Endometrial microvascular endothelial cells (primary cell): ENCODE measurements around the gene PDGFRB. TPM values are rescaled to one million over a fixed set of nuclear protein-coding genes. Genes with fewer than 3 reads are reported as not detected.

Source experiments
- in situ Hi-C: cut with HindIII; loops from 2 replicates; pipeline ENCODE4 v1.10.0; 2017; ENCODE audit warnings: low sequenced_read_pairs, low pct_unique_long_range_greater_than_20kb; ENCODE audit errors: inconsistent ontology term
- total RNA-seq: library from RNA; depleted of rRNA; stranded (reverse); fragments of >200 nt; gene quantifications from one replicate; pipeline ENCODE4 v1.2.3, GENCODE V29; 2015; ENCODE audit errors: inconsistent ontology term

Gene PDGFRB
- total RNA-seq, 1 donor from 2014 or later: 2.8 TPM

DNA sequence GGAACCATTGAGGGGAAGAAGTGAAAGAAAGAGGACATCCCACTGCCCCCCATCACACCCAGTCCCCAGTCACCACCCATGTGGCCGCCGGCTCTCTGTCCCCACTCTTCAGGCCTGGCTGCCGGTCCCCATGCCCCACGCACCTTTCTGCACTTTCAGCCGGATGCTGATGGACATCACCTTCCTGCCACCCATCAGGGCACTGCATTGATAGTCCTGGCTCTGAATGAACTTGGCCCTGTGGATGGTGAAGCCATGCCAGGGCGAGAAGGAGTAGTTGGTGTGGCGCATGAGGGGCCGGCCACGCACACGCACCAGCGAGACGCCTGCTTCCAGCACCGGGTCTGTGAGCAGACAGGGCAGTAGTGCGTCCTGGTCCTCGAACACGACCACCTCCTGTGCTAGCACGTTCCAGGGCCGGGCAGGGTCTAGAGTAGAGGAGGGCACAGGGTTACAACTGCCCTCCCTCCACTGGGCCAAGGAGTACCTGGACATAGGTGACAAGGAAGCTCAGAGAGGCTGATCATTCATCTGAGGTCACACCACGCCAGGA lies 75.7 kb downstream of the PDGFRB start:
- in situ Hi-C loops: no loop called here

DNA sequence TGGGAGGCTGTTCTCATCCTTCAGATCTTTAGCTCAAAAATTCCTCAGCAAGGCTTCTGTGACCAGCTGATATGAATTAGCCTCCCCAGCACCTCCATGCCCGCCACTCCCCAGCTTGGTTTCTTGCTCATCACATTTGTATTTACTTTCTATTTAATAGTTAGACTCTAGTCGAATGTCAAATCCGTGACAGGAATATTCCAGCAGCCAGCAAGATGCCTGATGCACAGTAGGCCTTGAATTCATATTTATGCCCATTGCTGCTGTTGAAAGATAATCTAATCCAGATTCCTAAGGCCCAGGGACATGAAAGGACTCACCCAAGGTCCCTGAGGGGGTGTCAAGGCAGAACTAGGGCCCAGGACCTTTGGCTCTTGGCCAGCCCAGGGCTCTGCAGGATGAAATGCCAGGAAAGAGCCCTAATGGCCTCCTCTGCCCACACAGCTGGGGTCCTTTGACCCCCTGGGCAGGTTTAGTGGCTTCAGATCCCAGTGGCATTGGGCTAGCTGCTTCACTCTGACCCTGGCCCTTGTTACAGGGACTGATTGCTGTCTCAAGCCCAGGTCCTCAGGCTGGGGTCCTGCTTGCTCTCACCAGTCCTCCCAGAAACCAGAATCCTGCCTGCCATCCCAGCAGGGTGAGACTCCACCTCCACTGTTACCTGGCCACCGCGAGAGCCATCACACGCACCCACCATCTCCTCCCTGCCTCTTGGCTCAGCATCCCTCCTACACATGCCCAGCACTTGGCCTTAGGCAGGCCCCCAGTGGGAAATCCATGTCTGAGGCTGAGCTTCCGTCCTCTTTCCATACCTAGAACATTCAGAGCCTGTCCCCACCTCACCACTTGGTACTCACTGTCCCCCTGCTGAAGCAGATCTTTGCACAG lies 76.6 kb downstream of the PDGFRB start:
- in situ Hi-C loops: no loop called here

- in situ Hi-C loops: no loop called here
Observed at GRCh38 chr5:150077996-150078801, 77.4 kb downstream of the PDGFRB start.

DNA sequence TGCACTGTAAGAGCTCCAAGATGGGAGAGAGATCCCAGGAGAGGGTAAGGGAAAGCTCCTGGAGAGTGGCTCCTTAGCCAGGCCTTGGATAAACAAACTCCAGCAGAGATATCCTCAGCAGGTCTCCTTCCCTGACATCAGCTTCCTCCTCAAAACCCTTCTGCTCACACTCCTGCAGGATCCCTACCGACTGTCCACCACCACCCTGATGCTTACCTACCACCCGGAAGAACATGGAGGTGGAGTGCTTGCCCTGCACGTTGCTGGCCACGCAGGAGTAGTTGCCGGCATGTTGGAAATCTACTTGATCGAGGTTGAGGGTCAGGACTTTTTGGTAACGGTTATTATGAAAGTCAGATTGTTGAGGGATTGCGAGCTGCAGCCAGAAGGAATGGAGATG lies 78.6 kb downstream of the PDGFRB start:
- in situ Hi-C loops: no loop called here

DNA sequence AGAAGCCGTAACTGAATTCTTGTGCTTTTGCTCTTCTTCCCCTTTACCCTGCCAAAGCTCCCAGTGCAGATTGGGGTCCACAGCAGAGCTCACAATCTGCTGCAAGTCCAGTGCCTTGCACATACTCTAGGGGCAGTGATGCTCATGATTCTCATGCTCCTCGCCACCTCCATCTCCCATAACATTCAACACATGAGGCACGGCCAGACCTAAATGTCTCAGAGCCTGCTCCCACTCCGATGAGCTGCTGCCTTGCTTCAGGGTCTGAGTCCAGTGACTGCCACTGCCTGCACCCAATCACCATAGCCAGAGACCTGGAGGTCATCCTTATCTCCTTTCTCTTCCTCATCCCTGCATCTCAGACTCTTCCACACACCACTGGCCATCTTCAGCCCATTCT lies 79.8 kb downstream of the PDGFRB start:
- in situ Hi-C loops: no loop called here

- in situ Hi-C loops: no loop called here
Observed at GRCh38 chr5:150075233-150075632, 80.4 kb downstream of the PDGFRB start.

GRCh38 chr5:150073677-150074076 lies 82.0 kb downstream of the PDGFRB start:
- in situ Hi-C loops: no loop called here

- in situ Hi-C loops: no loop called here
Observed at GRCh38 chr5:150073086-150073625, 82.5 kb downstream of the PDGFRB start.

- in situ Hi-C loops: no loop called here
Observed at GRCh38 chr5:150070821-150071220, 84.8 kb downstream of the PDGFRB start.

GRCh38 chr5:150069672-150070627 lies 85.7 kb downstream of the PDGFRB start:
- in situ Hi-C loops: no loop called here

DNA sequence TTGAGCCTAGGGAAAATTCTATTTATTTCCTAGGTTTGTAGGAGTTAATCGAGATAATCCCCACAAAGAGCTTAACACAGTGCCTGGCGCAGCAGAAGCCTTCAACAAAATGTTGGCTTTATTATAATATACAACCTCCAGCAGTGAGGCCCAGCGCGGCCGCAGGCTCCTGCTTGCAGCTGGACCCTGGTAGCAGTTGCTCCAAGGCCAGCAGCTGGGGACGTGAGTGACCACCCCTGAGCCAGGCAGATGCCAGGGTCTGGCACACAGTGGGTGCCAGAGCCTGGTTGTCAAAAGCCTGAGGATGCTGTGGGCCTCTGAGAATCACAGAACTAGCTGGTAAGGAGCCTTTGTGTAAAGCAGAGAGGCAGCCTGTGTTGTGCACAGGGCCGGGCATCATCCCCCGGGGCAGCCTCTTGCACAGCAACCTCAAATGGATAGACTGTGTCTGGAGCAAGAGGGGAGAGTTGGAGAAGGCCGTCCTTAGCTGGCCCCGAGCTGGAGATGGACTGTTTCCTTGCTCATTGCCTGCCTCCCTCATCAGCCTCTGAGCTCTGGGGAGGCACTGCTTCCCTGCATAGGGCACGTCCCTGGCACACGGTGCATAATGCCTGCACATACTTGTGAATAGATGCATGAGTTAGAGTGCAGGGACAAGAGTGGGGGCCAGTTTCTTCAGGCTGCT lies 86.5 kb downstream of the PDGFRB start:
- in situ Hi-C loops: no loop called here

GRCh38 chr5:150068472-150068871 lies 87.2 kb downstream of the PDGFRB start:
- in situ Hi-C loops: no loop called here

DNA sequence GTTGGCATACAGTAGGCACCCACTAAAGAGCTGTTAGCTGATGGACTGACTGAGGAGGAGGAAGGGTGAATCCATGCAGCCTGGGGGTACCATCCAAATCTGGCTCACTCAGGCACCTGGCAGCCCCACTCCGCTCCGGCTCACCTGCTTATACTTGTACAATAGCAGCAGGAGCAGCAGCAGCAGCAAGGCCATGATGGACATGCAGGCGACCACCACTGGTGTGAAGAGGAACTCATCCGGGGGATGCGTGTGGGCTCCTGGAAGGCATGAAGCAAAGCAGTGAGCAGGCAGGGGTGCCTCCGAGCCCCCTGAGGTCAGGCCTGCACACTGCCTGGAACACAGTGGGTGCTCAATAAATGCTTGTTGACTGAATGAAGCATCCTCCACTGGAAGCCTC lies 87.6 kb downstream of the PDGFRB start:
- in situ Hi-C loops: no loop called here

DNA sequence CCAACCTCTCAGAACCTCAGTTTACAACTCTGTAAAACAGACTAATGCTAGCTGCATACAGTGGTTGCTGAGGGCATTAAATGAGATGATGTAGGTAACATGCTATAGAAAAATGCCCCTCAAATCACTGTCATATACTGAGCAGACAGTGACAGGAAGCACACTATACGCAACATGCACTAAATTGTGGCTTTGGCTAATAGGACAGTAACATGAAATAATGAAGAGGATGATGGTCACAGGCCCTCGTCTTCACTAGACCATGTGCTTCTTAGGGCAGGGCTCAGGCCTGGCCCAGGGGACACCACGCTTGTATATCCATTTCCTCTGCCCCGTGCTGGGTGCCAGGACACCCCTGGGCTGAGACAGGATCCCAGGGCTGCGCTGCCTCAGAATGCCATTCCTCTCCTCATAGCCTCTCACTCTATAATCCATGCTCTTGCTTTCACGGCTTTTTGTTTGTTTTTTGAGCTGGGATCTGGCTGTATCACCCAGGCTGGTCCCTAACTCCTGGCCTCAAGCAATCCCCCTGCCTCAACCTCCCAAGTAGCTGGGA lies 88.2 kb downstream of the PDGFRB start:
- in situ Hi-C loops: no loop called here

- in situ Hi-C loops: no loop called here
Observed at GRCh38 chr5:150066901-150067396, 88.7 kb downstream of the PDGFRB start.

DNA sequence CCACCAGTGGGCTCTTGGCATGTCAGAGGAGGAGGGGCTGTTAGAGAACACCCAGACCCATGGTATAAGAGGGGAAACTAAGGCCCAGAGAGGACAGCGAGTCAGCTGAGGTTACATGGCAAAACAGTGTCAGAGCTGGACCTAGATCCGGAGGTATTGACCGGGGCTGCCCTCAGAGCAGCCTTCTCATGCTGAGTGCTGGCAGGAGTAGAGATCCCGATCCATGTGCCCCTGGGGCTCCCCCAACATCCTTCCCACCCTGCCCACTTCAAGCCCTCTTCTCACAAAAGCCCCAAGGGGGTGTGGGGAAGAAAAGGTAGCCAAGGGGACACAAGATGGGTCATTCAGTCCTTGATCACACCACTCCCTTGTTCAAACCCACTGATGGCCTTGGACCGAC lies 89.2 kb downstream of the PDGFRB start:
- in situ Hi-C loops: no loop called here

DNA sequence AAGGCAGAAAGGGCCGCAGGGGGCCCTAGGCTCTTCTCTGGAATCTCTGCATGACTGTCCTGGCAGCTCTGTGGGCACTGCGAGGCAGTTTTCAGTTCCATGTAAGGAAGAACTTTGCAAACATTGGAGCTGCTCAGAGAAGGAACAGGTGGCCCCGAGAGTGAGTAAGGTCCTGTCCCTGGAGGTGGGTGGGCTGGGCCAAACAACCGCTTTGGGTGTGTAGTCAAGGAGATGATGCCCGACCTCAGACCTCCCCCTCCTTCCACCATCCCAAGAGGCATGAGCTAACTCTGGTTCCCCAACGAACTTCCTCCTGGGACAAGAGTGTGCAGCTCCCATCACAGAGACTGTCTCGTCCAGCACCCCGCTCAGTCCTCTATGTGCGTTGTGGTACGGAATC lies 89.8 kb downstream of the PDGFRB start:
- in situ Hi-C loops: no loop called here
